PC-3 (cell line): ENCODE measurements around the gene NCOA1. TPM values are rescaled to one million over a fixed set of nuclear protein-coding genes. Genes with fewer than 3 reads are reported as not detected.
"Not testable (repeated sequence)": the region's sequence is repeated elsewhere in the genome, so short reads cannot be mapped to it uniquely, and the experiment has no call there.

Experiments used
- ATAC-seq: fragments of 200-7000 bp; cut with Tn5 transposase; 2 replicates; pipeline ENCODE4 v1.9.1; 2020; ENCODE audit warnings: mild to moderate bottlenecking, moderate library complexity
- BruUV-seq: library from RNA; stranded (reverse); fragments of 400-500 nt; replicated peaks from 2 replicates; lab custom pipeline; 2021; lab: Mats Ljungman, UMichigan
- CTCF ChIA-PET: fragments of 300-600 bp; sonication (Branson Sonifier 250); formaldehyde crosslinking; loops from one replicate; lab custom pipeline; 2022; ENCODE audit warnings: antibody characterized with exemption; lab: Charles Lee
- POLR2A ChIA-PET: fragments of 300-600 bp; sonication (Branson Sonifier 250); formaldehyde crosslinking; loops from one replicate; lab custom pipeline; 2022; ENCODE audit warnings: antibody characterized with exemption; ENCODE audit not compliant: unreplicated experiment; lab: Charles Lee
- DNase-seq: peaks from one replicate; pipeline ENCODE4 v3.0.0-alpha.2; 2015
- H2AFZ ChIP-seq: fragments of 300-600 bp; sonication (generic); 2 replicates; pipeline ENCODE4 v1.6.0; 2016; ENCODE audit warnings: antibody characterized with exemption, low read length
- H3F3A ChIP-seq: fragments of 300-600 bp; sonication (generic); one replicate; pipeline ENCODE4 v1.6.0; 2017; ENCODE audit warnings: antibody characterized with exemption, low read length, control low read depth, mild to moderate bottlenecking; ENCODE audit not compliant: unreplicated experiment
- H3K27ac ChIP-seq: fragments of 300-600 bp; sonication (generic); 2 replicates; pipeline ENCODE4 v1.5.1; 2016; ENCODE audit warnings: mild to moderate bottlenecking, low read length
- H3K27me3 ChIP-seq: fragments of 300-600 bp; sonication (generic); 2 replicates; pipeline ENCODE4 v1.6.1; 2016; ENCODE audit warnings: low read length, mixed read lengths
- H3K36me3 ChIP-seq: fragments of 300-600 bp; sonication (generic); 2 replicates; pipeline ENCODE4 v1.6.1; 2016; ENCODE audit warnings: low read depth, mixed run types, low read length, mixed read lengths
- H3K4me1 ChIP-seq: fragments of 300-600 bp; sonication (generic); 2 replicates; pipeline ENCODE4 v1.5.1; 2016; ENCODE audit warnings: low read length; ENCODE audit not compliant: insufficient read depth
- H3K4me2 ChIP-seq: fragments of 300-600 bp; sonication (generic); 2 replicates; pipeline ENCODE4 v1.6.0; 2016; ENCODE audit warnings: low read length
- H3K4me3 ChIP-seq: fragments of 300-600 bp; sonication (generic); 2 replicates; pipeline ENCODE4 v1.5.1; 2016; ENCODE audit warnings: mild to moderate bottlenecking, low read length, mixed read lengths
- H3K79me2 ChIP-seq: fragments of 300-600 bp; sonication (generic); 2 replicates; pipeline ENCODE4 v1.6.1; 2017; ENCODE audit warnings: low read length, mixed read lengths
- H3K9ac ChIP-seq: fragments of 300-600 bp; sonication (generic); 2 replicates; pipeline ENCODE4 v1.6.0; 2016; ENCODE audit warnings: mild to moderate bottlenecking, low read length
- H3K9me2 ChIP-seq: fragments of 300-600 bp; sonication (generic); replicated peaks from 2 replicates; pipeline ENCODE4 v1.6.1; 2016; ENCODE audit warnings: mixed run types, low read length, mixed read lengths
- H3K9me3 ChIP-seq: fragments of 300-600 bp; sonication (generic); 2 replicates; pipeline ENCODE4 v1.6.1; 2016; ENCODE audit warnings: low read length, mixed read lengths
- H4K20me1 ChIP-seq: fragments of 300-600 bp; sonication (generic); 2 replicates; pipeline ENCODE4 v1.6.1; 2016; ENCODE audit warnings: low read length, mixed read lengths
- EZH2 ChIP-seq: fragments of 300-600 bp; sonication (generic); IDR thresholded peaks from one replicate; pipeline ENCODE4 v1.6.1; 2017; ENCODE audit warnings: antibody characterized with exemption, mild to moderate bottlenecking, low read length; ENCODE audit not compliant: unreplicated experiment
- EZH2phosphoT487 ChIP-seq: fragments of 300-600 bp; sonication (generic); IDR thresholded peaks from 2 replicates; pipeline ENCODE4 v1.6.1; 2018; ENCODE audit warnings: mild to moderate bottlenecking, antibody characterized with exemption, low read length, borderline replicate concordance
- intact Hi-C: fragments of 100-400 bp; cut with micrococcal nuclease; formaldehyde crosslinking; loops from 2 replicates; pipeline ENCODE4 v1.9.0; 2023
- total RNA-seq: library from RNA; depleted of rRNA; stranded (reverse); fragments of >200 nt; gene quantifications from 2 replicates; pipeline ENCODE4 v1.2.3, GENCODE V29; 2014
- TF ChIP-seq, protein P1 (sequence below): fragments of 300-600 bp; sonication (generic); conservative IDR thresholded peaks from 2 replicates; pipeline ENCODE4 v1.5.1; 2017; ENCODE audit warnings: antibody characterized with exemption, low read depth, mild to moderate bottlenecking, low read length

Gene NCOA1
- total RNA-seq, 1 experiment from 2014 or later = 7.5 TPM

DNA sequence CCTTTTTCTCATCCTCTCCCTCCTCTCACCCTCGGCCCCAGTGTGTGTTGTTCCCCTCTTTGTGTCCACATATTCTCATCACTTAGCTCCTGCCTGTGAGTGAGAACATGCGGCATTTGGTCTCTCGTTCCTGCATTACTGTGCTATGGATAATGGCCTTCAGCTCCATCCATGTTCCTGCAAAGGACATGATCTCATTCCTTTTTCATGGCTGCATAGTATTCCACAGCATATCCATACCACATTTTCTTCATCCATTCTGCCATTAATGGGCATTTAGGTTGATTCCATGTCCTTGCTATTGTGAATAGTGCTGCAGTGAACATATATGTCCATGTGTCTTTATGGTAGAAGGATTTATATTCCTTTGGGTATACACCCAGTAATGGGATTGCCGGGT is 10.8 kb upstream of the NCOA1 start:
- CTCF ChIA-PET = no interaction called here
- POLR2A ChIA-PET = no interaction called here
- no TSS peak for BruUV-seq
- Histone ChIP-seq H3K4me2 (no peak overlapping the region), H3K79me2 (no peaks in the 10 kb centered on the region), H4K20me1 (no peaks in the 10 kb centered on the region), H3K4me3 (no peak overlapping the region), H3K36me3 (no peaks in the 10 kb centered on the region), H3K9ac (no peak overlapping the region), H3K9me3 (no peaks in the 10 kb centered on the region), H2AFZ (no peak overlapping the region), H3K9me2 (no peaks in the 10 kb centered on the region), H3K27ac (no peak overlapping the region), H3F3A (no peaks in the 10 kb centered on the region), H3K27me3 (no peaks in the 10 kb centered on the region), H3K4me1 (peaks cover 12% of the 10 kb centered on the region)
- ATAC-seq (no peak), DNase-seq (no peak)
- intact Hi-C loops = no loop called here
- TF ChIP-seq EZH2 = no peak
- no peak for TF ChIP-seq EZH2phosphoT487
- TF ChIP-seq, protein P1, sequence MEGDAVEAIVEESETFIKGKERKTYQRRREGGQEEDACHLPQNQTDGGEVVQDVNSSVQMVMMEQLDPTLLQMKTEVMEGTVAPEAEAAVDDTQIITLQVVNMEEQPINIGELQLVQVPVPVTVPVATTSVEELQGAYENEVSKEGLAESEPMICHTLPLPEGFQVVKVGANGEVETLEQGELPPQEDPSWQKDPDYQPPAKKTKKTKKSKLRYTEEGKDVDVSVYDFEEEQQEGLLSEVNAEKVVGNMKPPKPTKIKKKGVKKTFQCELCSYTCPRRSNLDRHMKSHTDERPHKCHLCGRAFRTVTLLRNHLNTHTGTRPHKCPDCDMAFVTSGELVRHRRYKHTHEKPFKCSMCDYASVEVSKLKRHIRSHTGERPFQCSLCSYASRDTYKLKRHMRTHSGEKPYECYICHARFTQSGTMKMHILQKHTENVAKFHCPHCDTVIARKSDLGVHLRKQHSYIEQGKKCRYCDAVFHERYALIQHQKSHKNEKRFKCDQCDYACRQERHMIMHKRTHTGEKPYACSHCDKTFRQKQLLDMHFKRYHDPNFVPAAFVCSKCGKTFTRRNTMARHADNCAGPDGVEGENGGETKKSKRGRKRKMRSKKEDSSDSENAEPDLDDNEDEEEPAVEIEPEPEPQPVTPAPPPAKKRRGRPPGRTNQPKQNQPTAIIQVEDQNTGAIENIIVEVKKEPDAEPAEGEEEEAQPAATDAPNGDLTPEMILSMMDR = no peak

DNA sequence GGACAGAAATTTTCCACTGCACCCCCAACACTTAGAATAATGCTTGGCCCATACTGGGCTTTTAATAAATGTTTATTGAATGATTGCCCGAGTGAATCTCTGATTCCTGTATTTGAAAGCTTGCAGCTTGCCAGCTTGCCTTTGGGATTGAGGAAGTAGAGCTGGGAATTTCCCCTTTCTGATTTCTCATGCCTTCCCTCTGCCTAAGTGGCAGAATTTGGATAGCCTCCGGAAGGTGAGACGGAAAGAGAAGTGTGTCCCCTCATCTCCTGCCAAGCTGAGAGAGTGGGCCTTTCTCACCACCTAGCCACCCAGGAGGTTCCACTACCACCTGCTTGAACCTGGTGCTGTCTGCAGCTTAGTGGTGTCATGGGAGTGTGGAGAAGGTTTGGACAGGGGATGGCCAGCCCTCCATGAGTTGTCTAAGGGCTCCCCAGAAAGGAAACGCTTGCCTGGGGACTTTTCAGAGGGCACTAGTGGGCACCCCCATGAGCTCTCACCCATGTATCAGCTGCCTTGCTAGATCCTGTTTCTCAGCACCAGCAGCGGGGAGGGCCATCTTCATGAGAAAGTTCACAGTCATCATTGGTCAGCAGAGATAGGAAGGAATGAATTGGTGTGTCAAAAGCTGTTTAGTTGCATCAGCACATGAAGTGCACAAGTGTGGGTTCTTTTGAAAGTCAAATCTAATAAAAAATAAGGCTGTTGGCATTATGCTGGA is 8.6 kb upstream of the NCOA1 start:
- Histone ChIP-seq H3K9ac (no peak overlapping the region), H4K20me1 (no peaks in the 10 kb centered on the region), H3K27me3 (no peaks in the 10 kb centered on the region), H3K4me1 (peaks cover 12% of the 10 kb centered on the region), H3K4me3 (no peak overlapping the region), H3K36me3 (no peaks in the 10 kb centered on the region), H3K79me2 (no peaks in the 10 kb centered on the region), H3F3A (no peaks in the 10 kb centered on the region), H3K27ac (no peak overlapping the region), H3K4me2 (no peak overlapping the region), H2AFZ (no peak overlapping the region), H3K9me3 (no peaks in the 10 kb centered on the region), H3K9me2 (no peaks in the 10 kb centered on the region)
- no TSS peak for BruUV-seq
- ChIA-PET CTCF (no interaction called here), POLR2A (interaction anchor here (0.7 kb wide), 1 partner anchor 398 kb away, joined by 3 read pairs; no protein-coding TSS in a partner anchor)
- no peak for ATAC-seq
- intact Hi-C loops = no loop called here
- no peak for TF ChIP-seq EZH2phosphoT487
- TF ChIP-seq, protein P1 = no peak
- TF ChIP-seq EZH2 = no peak
- no peak for DNase-seq

DNA sequence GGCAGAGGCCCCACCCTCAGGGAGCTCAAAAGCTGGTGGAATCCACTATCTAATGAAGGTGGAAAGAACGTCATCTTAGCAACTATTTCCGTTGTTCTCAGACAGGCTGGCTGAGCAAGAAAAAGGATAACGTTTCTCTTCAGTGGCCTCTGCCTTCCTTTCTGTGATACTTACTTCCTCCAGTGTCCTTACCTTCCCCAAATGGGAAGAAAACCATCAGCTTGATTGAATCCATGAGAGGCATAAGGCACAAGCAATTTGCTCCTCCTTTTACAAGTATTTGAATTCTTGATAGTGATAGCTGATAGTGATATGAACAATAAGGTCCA is 8.1 kb upstream of the NCOA1 start:
- no peak for ATAC-seq
- Histone ChIP-seq H3K9me2 (no peaks in the 10 kb centered on the region), H3K27ac (no peak overlapping the region), H3K4me3 (no peak overlapping the region), H3K9me3 (no peaks in the 10 kb centered on the region), H3K27me3 (no peaks in the 10 kb centered on the region), H4K20me1 (no peaks in the 10 kb centered on the region), H3K4me2 (no peak overlapping the region), H3K36me3 (no peaks in the 10 kb centered on the region), H3K79me2 (no peaks in the 10 kb centered on the region), H3F3A (no peaks in the 10 kb centered on the region), H3K4me1 (peaks cover 10% of the 10 kb centered on the region), H2AFZ (no peak overlapping the region), H3K9ac (no peak overlapping the region)
- ChIA-PET POLR2A (no interaction called here), CTCF (no interaction called here)
- no TSS peak for BruUV-seq
- no peak for DNase-seq
- TF ChIP-seq, protein P1 = no peak
- TF ChIP-seq EZH2phosphoT487 = no peak
- no peak for TF ChIP-seq EZH2
- intact Hi-C loops = no loop called here

DNA sequence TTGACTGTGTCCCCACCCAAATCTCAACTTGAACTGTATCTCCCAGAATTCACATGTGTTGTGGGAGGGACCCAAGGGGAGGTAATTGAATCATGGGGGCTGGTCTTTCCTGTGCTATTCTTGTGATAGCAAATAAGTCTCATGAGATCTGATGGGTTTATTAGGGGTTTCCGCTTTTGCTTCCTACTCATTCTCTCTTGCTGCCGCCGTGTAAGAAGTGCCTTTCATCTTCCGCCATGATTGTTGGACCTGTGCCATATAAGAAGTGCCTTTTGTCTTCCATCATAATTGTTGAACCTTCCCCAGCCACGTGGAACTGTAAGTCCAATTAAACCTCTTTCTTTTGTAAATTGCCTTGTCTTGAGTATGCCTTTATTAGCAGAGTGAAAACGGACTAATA is 6.4 kb upstream of the NCOA1 start:
- H3F3A ChIP-seq, H4K20me1 ChIP-seq, POLR2A ChIA-PET, H3K4me1 ChIP-seq, H3K9me2 ChIP-seq, H3K4me3 ChIP-seq, H3K9ac ChIP-seq, CTCF ChIA-PET, H3K36me3 ChIP-seq, H3K4me2 ChIP-seq, intact Hi-C loops, H3K27ac ChIP-seq, BruUV-seq, H3K27me3 ChIP-seq, DNase-seq, H3K79me2 ChIP-seq, H3K9me3 ChIP-seq, H2AFZ ChIP-seq, ATAC-seq: not testable (repeated sequence)
